Fibroblast of pulmonary artery (primary cell): ENCODE data around the gene LRRC32.

Experiments
- DNase-seq: peaks from one replicate; pipeline ENCODE4 v3.0.0-alpha.2; 2010; ENCODE audit warnings: low read depth
- H3K4me3 ChIP-seq: replicated peaks from 2 replicates; pipeline ENCODE4 v1.5.1; 2011; ENCODE audit warnings: low read depth, mild to moderate bottlenecking, control low read depth, low read length, moderate library complexity
- TF ChIP-seq, protein P1 (sequence below): IDR thresholded peaks from 2 replicates; pipeline ENCODE4 v1.5.1; 2011; ENCODE audit warnings: mild to moderate bottlenecking, control low read depth, low read length, inconsistent platforms; ENCODE audit errors: missing control alignments

Gene LRRC32

DNA sequence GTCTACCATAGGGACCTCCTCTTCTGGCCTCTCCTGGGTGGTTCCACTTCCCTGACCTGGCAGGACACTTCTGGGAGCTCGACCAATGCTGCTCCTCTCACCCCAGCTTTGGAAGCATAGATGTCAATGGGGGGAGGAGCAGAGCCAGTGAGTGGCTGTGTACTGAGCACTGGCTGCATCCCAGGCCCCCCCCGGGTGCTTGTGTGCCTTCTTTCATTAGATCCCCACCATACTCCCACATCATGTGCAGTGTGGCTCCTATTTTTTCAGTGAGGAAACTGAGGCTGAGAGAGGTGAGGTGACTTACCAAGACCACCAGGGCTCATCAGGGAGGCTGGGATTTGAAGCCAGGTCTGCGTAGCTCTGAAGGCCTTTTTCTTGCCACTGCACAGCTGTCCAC is 44.3 kb downstream of the LRRC32 start:
- DNase-seq = no peak
- H3K4me3 ChIP-seq = no peak overlapping the region
- TF ChIP-seq, protein P1, sequence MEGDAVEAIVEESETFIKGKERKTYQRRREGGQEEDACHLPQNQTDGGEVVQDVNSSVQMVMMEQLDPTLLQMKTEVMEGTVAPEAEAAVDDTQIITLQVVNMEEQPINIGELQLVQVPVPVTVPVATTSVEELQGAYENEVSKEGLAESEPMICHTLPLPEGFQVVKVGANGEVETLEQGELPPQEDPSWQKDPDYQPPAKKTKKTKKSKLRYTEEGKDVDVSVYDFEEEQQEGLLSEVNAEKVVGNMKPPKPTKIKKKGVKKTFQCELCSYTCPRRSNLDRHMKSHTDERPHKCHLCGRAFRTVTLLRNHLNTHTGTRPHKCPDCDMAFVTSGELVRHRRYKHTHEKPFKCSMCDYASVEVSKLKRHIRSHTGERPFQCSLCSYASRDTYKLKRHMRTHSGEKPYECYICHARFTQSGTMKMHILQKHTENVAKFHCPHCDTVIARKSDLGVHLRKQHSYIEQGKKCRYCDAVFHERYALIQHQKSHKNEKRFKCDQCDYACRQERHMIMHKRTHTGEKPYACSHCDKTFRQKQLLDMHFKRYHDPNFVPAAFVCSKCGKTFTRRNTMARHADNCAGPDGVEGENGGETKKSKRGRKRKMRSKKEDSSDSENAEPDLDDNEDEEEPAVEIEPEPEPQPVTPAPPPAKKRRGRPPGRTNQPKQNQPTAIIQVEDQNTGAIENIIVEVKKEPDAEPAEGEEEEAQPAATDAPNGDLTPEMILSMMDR = no peak

DNA sequence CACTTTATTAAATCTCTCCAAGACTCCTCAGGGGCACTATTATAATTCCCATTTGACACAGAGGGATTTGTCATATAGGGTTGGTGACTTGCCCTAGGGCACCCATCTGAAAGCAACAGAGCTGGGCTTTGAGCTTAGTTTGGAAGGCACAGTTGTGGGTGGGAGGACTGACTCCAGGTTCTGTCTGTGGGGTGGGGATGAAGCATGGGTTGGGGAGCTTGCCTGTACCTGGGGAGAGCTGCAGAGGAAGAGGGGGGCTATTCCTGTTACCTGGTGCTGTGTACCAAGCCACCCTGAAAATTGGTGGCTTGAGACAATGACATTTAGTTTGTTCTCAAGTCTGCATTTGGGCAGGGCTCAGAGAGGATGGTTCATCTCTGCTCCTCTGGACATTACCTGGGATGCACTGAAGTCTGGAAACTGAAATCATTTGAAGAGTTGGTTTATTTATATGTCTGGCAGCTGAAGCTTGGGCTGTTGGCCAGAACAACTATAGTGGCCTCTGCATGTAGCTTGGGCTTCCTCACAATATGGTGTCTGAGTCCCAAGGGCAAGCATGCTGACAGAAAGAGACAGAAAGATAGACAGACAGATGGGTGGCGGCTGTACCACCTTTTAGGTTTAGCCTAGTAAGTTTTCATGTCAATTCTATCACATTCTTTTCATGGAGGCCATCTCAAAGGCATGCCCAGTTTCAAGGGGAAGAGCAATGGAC is 44.9 kb downstream of the LRRC32 start:
- no peak overlapping the region for H3K4me3 ChIP-seq
- DNase-seq = no peak
- TF ChIP-seq, protein P1 = no peak

DNA sequence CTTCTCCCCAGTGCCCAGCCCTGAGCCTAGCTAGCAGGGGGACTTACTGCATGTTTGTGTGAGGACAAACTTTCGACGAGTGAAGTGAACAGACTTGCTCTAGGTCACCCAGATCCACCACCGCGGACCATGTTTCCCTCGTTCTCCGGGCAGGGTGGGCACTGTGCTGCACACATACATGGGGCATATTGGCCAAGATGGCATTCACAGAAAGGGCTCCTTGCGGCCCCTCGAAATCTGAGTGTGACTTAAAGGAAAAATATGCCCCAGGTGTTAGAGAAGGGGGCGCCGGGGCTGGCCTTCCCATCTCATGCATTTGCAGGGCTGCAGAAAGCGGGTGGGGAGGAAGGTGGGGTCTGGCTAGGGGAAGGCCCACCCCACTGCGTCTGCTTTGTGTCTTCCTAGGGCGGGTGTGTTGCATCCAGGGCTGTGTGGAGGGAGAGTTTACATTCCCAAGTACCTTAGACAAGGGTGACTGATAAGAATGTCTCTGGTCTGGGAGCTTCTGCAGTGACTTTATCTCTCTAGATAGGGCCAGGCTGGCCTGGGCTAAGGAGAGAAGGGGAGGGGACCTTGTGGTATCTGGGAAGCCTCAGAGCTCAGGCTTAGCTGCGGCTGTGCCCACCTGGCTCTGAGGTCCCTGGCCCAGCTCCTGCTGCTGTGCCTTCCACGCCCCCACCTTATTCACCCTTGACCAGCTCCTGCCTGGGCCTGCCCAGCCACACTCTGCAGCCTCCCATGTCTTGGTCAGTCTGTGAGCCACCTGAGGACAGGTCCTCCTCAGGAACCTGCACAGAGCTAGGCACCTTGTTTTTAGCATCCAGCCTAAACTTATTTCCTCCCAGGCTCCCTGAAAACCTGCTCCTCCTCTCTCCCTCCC is 45.8 kb downstream of the LRRC32 start:
- H3K4me3 ChIP-seq = no peak overlapping the region
- TF ChIP-seq, protein P1 = no peak
- no peak for DNase-seq

DNA sequence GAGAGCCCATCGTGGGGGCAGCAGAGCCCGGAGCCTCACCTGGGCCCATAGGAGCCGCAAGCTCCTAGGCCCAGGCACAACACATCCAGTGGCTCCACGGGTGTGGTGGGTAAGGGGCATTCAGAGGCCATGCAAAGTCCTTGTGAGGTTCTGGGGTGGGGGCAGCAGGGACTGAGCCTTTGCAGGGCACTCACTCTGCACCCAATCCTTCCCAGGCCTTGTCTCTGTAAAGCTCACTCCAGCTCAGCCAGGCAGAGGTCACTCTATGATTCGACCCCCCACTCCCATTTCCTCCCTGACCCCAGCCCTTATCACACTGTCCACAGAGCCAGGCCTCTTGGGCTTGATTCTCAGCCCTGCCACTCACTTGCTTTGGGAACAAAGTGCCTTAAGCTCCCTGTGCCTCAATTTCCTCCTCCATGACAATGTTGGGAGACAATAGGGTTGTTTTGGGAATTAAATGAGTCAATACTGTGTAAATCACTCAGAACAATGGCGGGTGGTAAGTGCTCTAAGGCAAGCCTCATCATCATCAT is 46.6 kb downstream of the LRRC32 start:
- TF ChIP-seq, protein P1 = no peak
- no peak overlapping the region for H3K4me3 ChIP-seq
- DNase-seq = no peak

DNA sequence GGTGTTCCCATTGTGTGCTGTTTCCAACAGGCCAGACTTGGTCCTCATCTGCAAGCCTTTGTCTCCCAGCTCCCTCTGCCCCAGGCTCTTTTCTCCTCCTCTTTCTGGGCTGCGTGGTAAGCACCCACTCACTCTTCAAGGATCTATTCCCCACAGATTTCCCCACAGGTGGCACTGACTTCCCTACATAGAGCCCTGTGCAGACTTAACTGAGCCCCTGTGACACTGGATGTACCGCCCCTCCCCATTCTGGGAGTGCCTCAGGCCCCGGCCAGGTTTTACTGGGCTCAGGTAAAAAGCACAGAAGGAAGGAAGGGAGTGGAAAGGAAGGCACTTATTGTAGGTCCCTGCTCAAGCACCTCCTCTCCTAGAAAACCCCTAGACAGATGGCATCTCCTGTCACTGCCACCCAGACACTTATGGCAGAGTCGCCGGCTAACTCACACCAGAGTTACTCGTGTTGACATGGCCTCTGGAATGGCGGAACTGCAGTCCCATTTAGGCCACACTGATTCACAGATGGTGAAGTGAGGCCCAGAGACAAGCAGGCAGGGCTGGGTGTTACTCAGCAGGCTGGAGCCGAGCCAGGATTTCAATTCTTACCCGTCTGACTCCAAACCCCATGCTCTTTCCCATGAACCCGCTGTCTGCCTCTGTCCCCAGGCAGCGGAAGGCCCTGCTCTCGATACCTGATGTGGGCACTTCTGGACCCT is 47.2 kb downstream of the LRRC32 start:
- no peak overlapping the region for H3K4me3 ChIP-seq
- peak; percentile 54 for DNase-seq
- TF ChIP-seq, protein P1 = no peak

DNA sequence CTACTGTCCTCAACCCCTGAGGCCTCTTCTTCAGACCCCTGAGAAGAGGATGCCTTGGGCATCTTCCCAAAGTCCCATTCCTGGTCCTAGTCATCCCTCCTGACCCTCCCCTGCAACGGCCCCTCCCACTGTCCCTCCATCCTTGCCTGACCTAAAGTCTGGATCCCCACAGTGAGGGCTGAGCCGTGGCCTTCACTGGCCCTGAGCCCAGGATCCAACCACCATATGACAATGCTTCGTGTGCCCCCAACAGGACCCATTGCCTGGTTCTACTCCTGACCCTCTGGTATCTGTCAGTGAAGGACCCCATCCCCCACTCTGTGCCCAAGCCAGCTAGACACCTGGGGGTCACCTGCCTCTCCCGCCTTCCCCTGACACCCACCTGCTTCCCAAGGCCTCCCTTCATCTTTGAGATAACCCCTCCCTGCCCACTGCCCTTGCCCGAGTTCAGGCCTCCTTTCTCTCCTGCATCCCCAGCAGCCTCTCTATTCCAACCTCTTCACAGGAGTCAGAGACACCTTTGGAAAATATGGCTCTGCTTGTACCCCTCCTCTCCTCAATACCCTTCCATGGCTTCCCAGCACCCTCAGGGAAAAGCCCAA is 48.0 kb downstream of the LRRC32 start:
- TF ChIP-seq, protein P1 = no peak
- H3K4me3 ChIP-seq = no peak overlapping the region
- DNase-seq = no peak
